ENCODE results near the gene ATRIP. TPM values are rescaled to one million over a fixed set of nuclear protein-coding genes. Genes with fewer than 3 reads are reported as not detected.

Gene ATRIP
- total and polyA plus RNA-seq, 3 experiments from 2014 or later, result 13.4 to 22.8 (median 22.1) TPM

- ChIA-PET CTCF (interaction anchor here (1.5 to 10.2 kb wide), 7 partner anchors 14 to 92 kb away, joined by 4 to 69 read pairs (median 8); no protein-coding TSS in a partner anchor), POLR2A (interaction anchor here (0.7 to 2.5 kb wide), 3 partner anchors 13 to 144 kb away, joined by 3 to 11 read pairs (median 7); partner anchors contain the start of gene UQCRC1)
- Histone ChIP-seq H3K27me3 (ENCODE audit: insufficient read depth, low read length, poor library complexity, severe bottlenecking) (no peaks in the 10 kb centered on the region), H3K9me3 (ENCODE audit: low read length) (no peaks in the 10 kb centered on the region), H3K27ac (ENCODE audit: low read depth, low read length) (peak overlapping the region; percentile 89), H3K4me1 (ENCODE audit: insufficient read depth, low read length) (peaks cover 54% of the 10 kb centered on the region), H3K36me3 (ENCODE audit: insufficient read depth, low read length) (peaks cover 31% of the 10 kb centered on the region), H3K4me3 (ENCODE audit: low read length) (peak overlapping the region; percentile 71)
- H3K27ac Mint-ChIP-seq, result peak overlapping the region; percentile 96 to 99 (median 97)
- H3K9me3 Mint-ChIP-seq, result no peaks in the 10 kb centered on the region
- DNase-seq, result peak; percentile 65 to 85 (median 74)
- H3K4me3 Mint-ChIP-seq, result peak overlapping the region; percentile 86 to 94 (median 90)
- peaks cover 41 to 61% (median 61%) of the 10 kb centered on the region in 3 donors for H3K4me1 Mint-ChIP-seq
- H3K27me3 Mint-ChIP-seq, result no peaks in the 10 kb centered on the region
- peaks cover 0 to 50% (median 11%) of the 10 kb centered on the region in 3 donors for H3K36me3 Mint-ChIP-seq
Measured at GRCh38 chr3:48465531-48466378, 19.2 kb downstream of the ATRIP start.

- Mint-ChIP-seq H3K4me3 (peak overlapping the region; percentile 86 to 94 (median 90)), H3K27ac (peak overlapping the region; percentile 96 to 99 (median 97)), H3K36me3 (peaks cover 0 to 43% (median 11%) of the 10 kb centered on the region in 3 donors), H3K9me3 (no peaks in the 10 kb centered on the region), H3K4me1 (peaks cover 41 to 61% (median 54%) of the 10 kb centered on the region in 3 donors), H3K27me3 (no peaks in the 10 kb centered on the region)
- H3K9me3 ChIP-seq (ENCODE audit: low read length), result no peaks in the 10 kb centered on the region
- peak overlapping the region; percentile 89 for H3K27ac ChIP-seq (ENCODE audit: low read depth, low read length)
- H3K4me1 ChIP-seq (ENCODE audit: insufficient read depth, low read length), result peaks cover 62% of the 10 kb centered on the region
- CTCF ChIA-PET, result interaction anchor here (0.8 to 10.2 kb wide), 8 partner anchors 9 to 91 kb away, joined by 3 to 69 read pairs (median 8); no protein-coding TSS in a partner anchor
- DNase-seq, result peak in 4 of 5 donors; percentile 18 to 60 (median 30)
- H3K27me3 ChIP-seq (ENCODE audit: insufficient read depth, low read length, poor library complexity, severe bottlenecking), result no peaks in the 10 kb centered on the region
- H3K4me3 ChIP-seq (ENCODE audit: low read length), result peak overlapping the region; percentile 71
- peaks cover 28% of the 10 kb centered on the region for H3K36me3 ChIP-seq (ENCODE audit: insufficient read depth, low read length)
- POLR2A ChIA-PET, result interaction anchor here (0.7 to 2.5 kb wide), 6 partner anchors 11 to 143 kb away, joined by 3 to 11 read pairs (median 4); partner anchors contain the start of genes CCDC51, TMA7 and UQCRC1
Measured at GRCh38 chr3:48466386-48467109, 20.0 kb downstream of the ATRIP start.

GRCh38 chr3:48467110-48467454 lies 20.5 kb downstream of the ATRIP start:
- no peak overlapping the region for H3K27ac ChIP-seq (ENCODE audit: low read depth, low read length)
- peaks cover 67% of the 10 kb centered on the region for H3K4me1 ChIP-seq (ENCODE audit: insufficient read depth, low read length)
- Mint-ChIP-seq H3K9me3 (no peaks in the 10 kb centered on the region), H3K36me3 (peaks cover 0 to 43% (median 11%) of the 10 kb centered on the region in 3 donors), H3K4me3 (peak overlapping the region; percentile 86 to 94 (median 90)), H3K27me3 (no peaks in the 10 kb centered on the region), H3K4me1 (peaks cover 41 to 61% (median 54%) of the 10 kb centered on the region in 3 donors), H3K27ac (peak overlapping the region; percentile 96 to 99 (median 97))
- no peak for DNase-seq
- H3K36me3 ChIP-seq (ENCODE audit: insufficient read depth, low read length), result peaks cover 28% of the 10 kb centered on the region
- H3K9me3 ChIP-seq (ENCODE audit: low read length), result no peaks in the 10 kb centered on the region
- peak overlapping the region; percentile 71 for H3K4me3 ChIP-seq (ENCODE audit: low read length)
- ChIA-PET CTCF (interaction anchor here (0.8 to 10.2 kb wide), 8 partner anchors 9 to 91 kb away, joined by 3 to 69 read pairs (median 8); no protein-coding TSS in a partner anchor), POLR2A (interaction anchor here (0.9 to 2.5 kb wide), 5 partner anchors 11 to 40 kb away, joined by 3 to 11 read pairs (median 4); partner anchors contain the start of genes CCDC51 and TMA7)
- no peaks in the 10 kb centered on the region for H3K27me3 ChIP-seq (ENCODE audit: insufficient read depth, low read length, poor library complexity, severe bottlenecking)

GRCh38 chr3:48467473-48468267 lies 21.1 kb downstream of the ATRIP start:
- H3K4me3 ChIP-seq (ENCODE audit: low read length), result peak overlapping the region; percentile 71
- ChIA-PET CTCF (interaction anchor here (1.0 to 10.2 kb wide), 7 partner anchors 10 to 90 kb away, joined by 3 to 69 read pairs (median 8); no protein-coding TSS in a partner anchor), POLR2A (interaction anchor here (1.1 to 2.5 kb wide), 4 partner anchors 11 to 40 kb away, joined by 3 to 11 read pairs (median 6); partner anchors contain the start of genes CCDC51 and TMA7)
- H3K36me3 ChIP-seq (ENCODE audit: insufficient read depth, low read length), result peaks cover 28% of the 10 kb centered on the region
- H3K4me1 ChIP-seq (ENCODE audit: insufficient read depth, low read length), result peaks cover 70% of the 10 kb centered on the region
- Mint-ChIP-seq H3K36me3 (peaks cover 0 to 44% (median 11%) of the 10 kb centered on the region in 3 donors), H3K9me3 (no peaks in the 10 kb centered on the region), H3K27ac (peak overlapping the region; percentile 96 to 99 (median 97)), H3K27me3 (no peaks in the 10 kb centered on the region), H3K4me3 (peak overlapping the region; percentile 86 to 94 (median 90)), H3K4me1 (peaks cover 42 to 62% (median 55%) of the 10 kb centered on the region in 3 donors)
- no peak for DNase-seq
- no peaks in the 10 kb centered on the region for H3K9me3 ChIP-seq (ENCODE audit: low read length)
- H3K27ac ChIP-seq (ENCODE audit: low read depth, low read length), result no peak overlapping the region
- H3K27me3 ChIP-seq (ENCODE audit: insufficient read depth, low read length, poor library complexity, severe bottlenecking), result no peaks in the 10 kb centered on the region

GRCh38 chr3:48468329-48468731 lies 21.8 kb downstream of the ATRIP start:
- DNase-seq, result no peak
- no peaks in the 10 kb centered on the region for H3K9me3 ChIP-seq (ENCODE audit: low read length)
- no peaks in the 10 kb centered on the region for H3K27me3 ChIP-seq (ENCODE audit: insufficient read depth, low read length, poor library complexity, severe bottlenecking)
- peaks cover 49 to 69% (median 62%) of the 10 kb centered on the region in 3 donors for H3K4me1 Mint-ChIP-seq
- H3K4me3 ChIP-seq (ENCODE audit: low read length), result no peak overlapping the region
- peak overlapping the region; percentile 56 to 94 (median 90) for H3K4me3 Mint-ChIP-seq
- ChIA-PET CTCF (interaction anchor here (1.0 to 10.2 kb wide), 3 partner anchors 11 to 32 kb away, joined by 3 to 69 read pairs (median 6); no protein-coding TSS in a partner anchor), POLR2A (interaction anchor here (1.7 kb wide), 1 partner anchor 28 kb away, joined by 4 read pairs; the partner anchor contains the start of genes CCDC51 and TMA7)
- H3K4me1 ChIP-seq (ENCODE audit: insufficient read depth, low read length), result peaks cover 73% of the 10 kb centered on the region
- no peaks in the 10 kb centered on the region for H3K9me3 Mint-ChIP-seq
- peak overlapping the region; percentile 82 to 99 (median 96) for H3K27ac Mint-ChIP-seq
- no peaks in the 10 kb centered on the region for H3K27me3 Mint-ChIP-seq
- H3K36me3 Mint-ChIP-seq, result peaks cover 0 to 46% (median 11%) of the 10 kb centered on the region in 3 donors
- peaks cover 28% of the 10 kb centered on the region for H3K36me3 ChIP-seq (ENCODE audit: insufficient read depth, low read length)
- H3K27ac ChIP-seq (ENCODE audit: low read depth, low read length), result no peak overlapping the region

GRCh38 chr3:48469046-48469915 lies 22.7 kb downstream of the ATRIP start:
- Mint-ChIP-seq H3K4me3 (peak overlapping the region; percentile 63 to 96 (median 70)), H3K9me3 (no peaks in the 10 kb centered on the region), H3K27ac (peak overlapping the region; percentile 86 to 98 (median 91)), H3K36me3 (peaks cover 0 to 46% (median 11%) of the 10 kb centered on the region in 3 donors), H3K4me1 (peaks cover 52 to 73% (median 67%) of the 10 kb centered on the region in 3 donors), H3K27me3 (no peaks in the 10 kb centered on the region)
- ChIA-PET CTCF (interaction anchor here (1.2 to 10.2 kb wide), 5 partner anchors 10 to 68 kb away, joined by 3 to 69 read pairs (median 4); no protein-coding TSS in a partner anchor), POLR2A (interaction anchor here (1.9 kb wide), 1 partner anchor 23 kb away, joined by 6 read pairs; the partner anchor contains the start of gene ATRIP)
- Histone ChIP-seq H3K27ac (ENCODE audit: low read depth, low read length) (no peak overlapping the region), H3K27me3 (ENCODE audit: insufficient read depth, low read length, poor library complexity, severe bottlenecking) (no peaks in the 10 kb centered on the region), H3K4me1 (ENCODE audit: insufficient read depth, low read length) (peaks cover 78% of the 10 kb centered on the region), H3K36me3 (ENCODE audit: insufficient read depth, low read length) (peaks cover 28% of the 10 kb centered on the region), H3K4me3 (ENCODE audit: low read length) (no peak overlapping the region), H3K9me3 (ENCODE audit: low read length) (no peaks in the 10 kb centered on the region)
- DNase-seq, result no peak

Data from CD8-positive, alpha-beta memory T cell (primary cell).